ENCODE data around the gene CFAP251. TPM values are rescaled to one million over a fixed set of nuclear protein-coding genes. Genes with fewer than 3 reads are reported as not detected.

CFAP251 gene
- total RNA-seq, 1 experiment from 2014 or later: 5.5 TPM

GRCh38 chr12:121932914-121933521 is 14.6 kb downstream of the CFAP251 start:
- H3K4me1 ChIP-seq (ENCODE audit: insufficient read depth, low read length, poor library complexity, severe bottlenecking): peaks cover 2% of the 10 kb centered on the region
- no peaks in the 10 kb centered on the region for H3K9me3 ChIP-seq (ENCODE audit: low read depth, low read length, poor library complexity, severe bottlenecking)
- no peak overlapping the region for H3K4me3 ChIP-seq (ENCODE audit: low read depth, low read length, poor library complexity, severe bottlenecking)
- intact Hi-C loops (cut with micrococcal nuclease; ENCODE audit: unreplicated experiment): no loop called here
- ChIA-PET POLR2A (ENCODE audit: low non-redundant PET) (no interaction called here), CTCF (no interaction called here)
- BruUV-seq (replicated peaks): no TSS peak
- no peaks in the 10 kb centered on the region for H3K36me3 ChIP-seq (ENCODE audit: insufficient read depth, low read length, poor library complexity, severe bottlenecking)
- TF ChIP-seq CTCF (conservative IDR thresholded peaks at IDR 0.05; ENCODE audit: low read depth, low read length) (no peak), EZH2 (IDR thresholded peaks at IDR 0.05; ENCODE audit: borderline replicate concordance, low read depth, low read length, poor library complexity, severe bottlenecking) (no peak)
- H3K27ac ChIP-seq (ENCODE audit: low read depth, low read length, poor library complexity, severe bottlenecking): no peak overlapping the region
- no peaks in the 10 kb centered on the region for H3K27me3 ChIP-seq (replicated peaks; ENCODE audit: insufficient read depth, low read depth, low read length, poor library complexity)
- no peak for DNase-seq (ENCODE audit: low spot score)

- Histone ChIP-seq H3K27me3 (replicated peaks; ENCODE audit: insufficient read depth, low read depth, low read length, poor library complexity) (no peaks in the 10 kb centered on the region), H3K27ac (ENCODE audit: low read depth, low read length, poor library complexity, severe bottlenecking) (no peak overlapping the region), H3K9me3 (ENCODE audit: low read depth, low read length, poor library complexity, severe bottlenecking) (no peaks in the 10 kb centered on the region), H3K36me3 (ENCODE audit: insufficient read depth, low read length, poor library complexity, severe bottlenecking) (no peaks in the 10 kb centered on the region), H3K4me3 (ENCODE audit: low read depth, low read length, poor library complexity, severe bottlenecking) (no peak overlapping the region), H3K4me1 (ENCODE audit: insufficient read depth, low read length, poor library complexity, severe bottlenecking) (no peaks in the 10 kb centered on the region)
- ChIA-PET CTCF (no interaction called here), POLR2A (ENCODE audit: low non-redundant PET) (interaction anchor here (0.7 kb wide), 1 partner anchor 123 kb away, joined by 3 read pairs; no protein-coding TSS in a partner anchor)
- intact Hi-C loops (cut with micrococcal nuclease; ENCODE audit: unreplicated experiment): no loop called here
- TF ChIP-seq EZH2 (IDR thresholded peaks at IDR 0.05; ENCODE audit: borderline replicate concordance, low read depth, low read length, poor library complexity, severe bottlenecking): no peak
- TF ChIP-seq CTCF (conservative IDR thresholded peaks at IDR 0.05; ENCODE audit: low read depth, low read length): no peak
- no TSS peak for BruUV-seq (replicated peaks)
- no peak for DNase-seq (ENCODE audit: low spot score)
Measured at GRCh38 chr12:121933522-121934308, 15.3 kb downstream of the CFAP251 start.

GRCh38 chr12:121934309-121934664 is 15.9 kb downstream of the CFAP251 start:
- POLR2A ChIA-PET (ENCODE audit: low non-redundant PET): interaction anchor here (0.7 kb wide), 1 partner anchor 123 kb away, joined by 3 read pairs; no protein-coding TSS in a partner anchor
- H3K4me3 ChIP-seq (ENCODE audit: low read depth, low read length, poor library complexity, severe bottlenecking): no peak overlapping the region
- no peaks in the 10 kb centered on the region for H3K4me1 ChIP-seq (ENCODE audit: insufficient read depth, low read length, poor library complexity, severe bottlenecking)
- CTCF ChIA-PET: no interaction called here
- DNase-seq (ENCODE audit: low spot score): no peak
- H3K27ac ChIP-seq (ENCODE audit: low read depth, low read length, poor library complexity, severe bottlenecking): no peak overlapping the region
- H3K9me3 ChIP-seq (ENCODE audit: low read depth, low read length, poor library complexity, severe bottlenecking): no peaks in the 10 kb centered on the region
- intact Hi-C loops (cut with micrococcal nuclease; ENCODE audit: unreplicated experiment): no loop called here
- TF ChIP-seq CTCF (conservative IDR thresholded peaks at IDR 0.05; ENCODE audit: low read depth, low read length) (no peak), EZH2 (IDR thresholded peaks at IDR 0.05; ENCODE audit: borderline replicate concordance, low read depth, low read length, poor library complexity, severe bottlenecking) (no peak)
- no TSS peak for BruUV-seq (replicated peaks)
- no peaks in the 10 kb centered on the region for H3K36me3 ChIP-seq (ENCODE audit: insufficient read depth, low read length, poor library complexity, severe bottlenecking)
- H3K27me3 ChIP-seq (replicated peaks; ENCODE audit: insufficient read depth, low read depth, low read length, poor library complexity): no peaks in the 10 kb centered on the region
